Measurements from ENCODE around the gene SGSM1.
"Not testable (repeated sequence)": the region's sequence is repeated elsewhere in the genome, so short reads cannot be mapped to it uniquely, and the experiment has no call there.

SGSM1 gene

DNA sequence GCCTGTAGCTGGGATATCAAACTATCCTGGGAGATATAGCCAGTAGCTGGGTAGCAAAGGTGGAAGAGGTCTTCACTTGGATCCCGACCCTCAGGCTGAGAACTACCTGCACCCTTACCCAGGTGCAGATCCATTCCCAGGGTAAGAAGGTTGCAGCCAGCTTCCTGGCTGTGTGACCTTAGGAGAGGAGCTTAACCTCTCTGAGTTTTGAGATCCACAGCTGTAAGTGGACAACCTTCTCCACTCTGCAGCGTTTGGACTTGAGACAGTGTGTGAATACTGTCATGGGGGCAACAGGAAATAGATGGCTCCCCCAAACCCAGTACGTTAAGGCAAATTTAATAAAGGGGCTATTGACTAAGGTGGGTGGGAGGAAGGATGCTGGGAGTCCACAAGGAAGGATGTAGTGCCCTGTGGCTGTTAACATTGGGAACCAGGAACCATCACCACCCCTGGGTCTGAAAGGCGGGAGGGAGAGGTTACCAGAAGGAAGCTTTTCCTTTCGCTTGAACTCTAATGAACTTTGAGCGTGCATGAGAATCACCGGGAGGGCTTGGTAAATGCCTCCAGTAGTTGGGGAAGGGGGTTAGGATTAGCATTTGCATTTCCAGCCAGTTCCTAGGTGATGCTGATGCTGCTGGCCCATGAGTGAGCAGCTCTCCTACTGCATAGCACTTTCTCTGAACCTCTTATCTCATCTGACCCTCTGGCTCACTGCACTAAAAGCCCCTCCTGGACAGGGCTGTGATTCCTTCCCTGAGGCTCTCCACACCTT is 24.4 kb downstream of the SGSM1 start:
- TF ChIP-seq CTCF (IDR thresholded peaks at IDR 0.05; ENCODE audit: insufficient read depth, low read length, poor library complexity, severe bottlenecking) = no peak
- DNase-seq (ENCODE audit: extremely low read depth, insufficient read length) = no peak
- Histone ChIP-seq H3K36me3 (ENCODE audit: control insufficient read depth, insufficient read depth, low read length) (no peaks in the 10 kb centered on the region), H3K4me3 (replicated peaks; ENCODE audit: low read depth, low read length) (no peak overlapping the region), H3K27me3 (replicated peaks; ENCODE audit: control insufficient read depth, insufficient read depth, low read length) (peaks cover 2% of the 10 kb centered on the region)

GRCh38 chr22:24831687-24832086 is 25.7 kb downstream of the SGSM1 start:
- Histone ChIP-seq H3K27me3 (replicated peaks; ENCODE audit: control insufficient read depth, insufficient read depth, low read length) (peaks cover 2% of the 10 kb centered on the region), H3K36me3 (ENCODE audit: control insufficient read depth, insufficient read depth, low read length) (no peaks in the 10 kb centered on the region), H3K4me3 (replicated peaks; ENCODE audit: low read depth, low read length) (no peak overlapping the region)
- DNase-seq (ENCODE audit: extremely low read depth, insufficient read length) = no peak
- TF ChIP-seq CTCF (IDR thresholded peaks at IDR 0.05; ENCODE audit: insufficient read depth, low read length, poor library complexity, severe bottlenecking) = no peak

- Histone ChIP-seq H3K27me3 (replicated peaks; ENCODE audit: control insufficient read depth, insufficient read depth, low read length) (peaks cover 2% of the 10 kb centered on the region), H3K36me3 (ENCODE audit: control insufficient read depth, insufficient read depth, low read length) (no peaks in the 10 kb centered on the region), H3K4me3 (replicated peaks; ENCODE audit: low read depth, low read length) (no peak overlapping the region)
- DNase-seq (ENCODE audit: extremely low read depth, insufficient read length) = no peak
- no peak for TF ChIP-seq CTCF (IDR thresholded peaks at IDR 0.05; ENCODE audit: insufficient read depth, low read length, poor library complexity, severe bottlenecking)
These were observed 28.0 kb downstream of the SGSM1 start for GRCh38 chr22:24833881-24834495.

DNA sequence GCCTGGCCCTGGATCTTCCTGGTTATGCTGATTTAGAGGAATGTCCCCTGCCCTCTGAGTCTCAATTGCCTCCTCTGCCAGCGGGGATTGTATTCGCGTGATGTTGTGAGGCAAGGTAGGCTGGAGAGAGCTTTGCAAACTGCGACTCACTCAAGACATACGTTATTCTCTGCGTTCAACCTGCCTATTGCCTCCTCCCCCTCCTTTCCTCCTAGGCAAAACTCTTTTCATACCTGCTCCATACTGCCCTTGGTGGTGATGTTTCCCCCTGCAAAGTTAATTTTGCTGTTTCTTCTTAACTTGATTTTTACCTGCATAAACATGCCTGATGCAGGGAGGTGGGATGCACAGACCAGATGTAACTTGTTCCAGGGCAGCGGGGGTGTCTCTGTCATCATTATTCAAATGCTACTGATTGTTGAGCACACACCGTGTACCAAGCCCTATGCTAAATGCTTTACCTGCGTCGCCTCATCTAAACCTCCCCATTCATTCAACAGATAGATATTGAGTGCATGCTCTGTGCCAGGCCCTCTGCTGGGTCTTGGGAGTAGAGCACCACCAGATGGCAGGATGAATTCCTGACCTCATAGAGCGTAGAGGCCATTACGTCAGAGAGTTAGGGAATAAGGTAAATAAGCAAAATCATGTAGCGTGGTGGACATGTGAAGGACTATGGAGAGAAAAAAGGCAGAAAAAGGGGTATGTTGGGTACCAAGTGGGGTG is 29.0 kb downstream of the SGSM1 start:
- DNase-seq (ENCODE audit: extremely low read depth, insufficient read length) = no peak
- no peak for TF ChIP-seq CTCF (IDR thresholded peaks at IDR 0.05; ENCODE audit: insufficient read depth, low read length, poor library complexity, severe bottlenecking)
- H3K27me3 ChIP-seq (replicated peaks; ENCODE audit: control insufficient read depth, insufficient read depth, low read length) = peaks cover 2% of the 10 kb centered on the region
- H3K4me3 ChIP-seq (replicated peaks; ENCODE audit: low read depth, low read length) = no peak overlapping the region
- no peaks in the 10 kb centered on the region for H3K36me3 ChIP-seq (ENCODE audit: control insufficient read depth, insufficient read depth, low read length)

- Histone ChIP-seq H3K27me3 (replicated peaks; ENCODE audit: control insufficient read depth, insufficient read depth, low read length) (peaks cover 2% of the 10 kb centered on the region; the same call in 1 of the 2 replicates), H3K4me3 (replicated peaks; ENCODE audit: low read depth, low read length) (no peak overlapping the region), H3K36me3 (ENCODE audit: control insufficient read depth, insufficient read depth, low read length) (no peaks in the 10 kb centered on the region)
- TF ChIP-seq CTCF (IDR thresholded peaks at IDR 0.05; ENCODE audit: insufficient read depth, low read length, poor library complexity, severe bottlenecking) = no peak
- no peak for DNase-seq (ENCODE audit: extremely low read depth, insufficient read length)
These were observed 30.3 kb downstream of the SGSM1 start for GRCh38 chr22:24836282-24836681.

- not testable (repeated sequence) for H3K36me3 ChIP-seq (ENCODE audit: control insufficient read depth, insufficient read depth, low read length); DNase-seq (ENCODE audit: extremely low read depth, insufficient read length); H3K27me3 ChIP-seq (replicated peaks; ENCODE audit: control insufficient read depth, insufficient read depth, low read length); H3K4me3 ChIP-seq (replicated peaks; ENCODE audit: low read depth, low read length)
These were observed 31.5 kb downstream of the SGSM1 start for GRCh38 chr22:24837517-24837916.

Measured in GM06990 (cell line).